Measurements from ENCODE around the gene ARHGEF2.
"Not testable (repeated sequence)": the region's sequence is repeated elsewhere in the genome, so short reads cannot be mapped to it uniquely, and the experiment has no call there.

The ARHGEF2 gene

GRCh38 chr1:155938220-155938627 is 40.1 kb downstream of the ARHGEF2 start:
- Histone ChIP-seq H3K9ac (ENCODE audit: low read length) (no peak overlapping the region), H3K4me3 (ENCODE audit: low read depth in 1 of 2, low read length in 2 of 2) (no peak overlapping the region), H3K9me3 (ENCODE audit: low read length) (no peaks in the 10 kb centered on the region), H3K27ac (ENCODE audit: low read depth, low read length) (no peak overlapping the region), H3K4me1 (ENCODE audit: insufficient read depth, low read length) (peaks cover 10% of the 10 kb centered on the region), H3K27me3 (ENCODE audit: control insufficient read depth in 1 of 2, insufficient read depth in 2 of 2, low read length in 2 of 2) (no peaks in the 10 kb centered on the region), H3K36me3 (ENCODE audit: insufficient read depth, low read length) (no peaks in the 10 kb centered on the region)

- Histone ChIP-seq H3K9me3 (ENCODE audit: low read length) (no peaks in the 10 kb centered on the region), H3K9ac (ENCODE audit: low read length) (peak overlapping the region; percentile 100), H3K36me3 (ENCODE audit: insufficient read depth, low read length) (peaks cover 30% of the 10 kb centered on the region), H3K27ac (ENCODE audit: low read depth, low read length) (peak overlapping the region; percentile 48), H3K27me3 (ENCODE audit: control insufficient read depth in 1 of 2, insufficient read depth in 2 of 2, low read length in 2 of 2) (no peaks in the 10 kb centered on the region), H3K4me3 (ENCODE audit: low read depth in 1 of 2, low read length in 2 of 2) (peak overlapping the region; percentile 14 to 99), H3K4me1 (ENCODE audit: insufficient read depth, low read length) (peaks cover 41% of the 10 kb centered on the region)
Observed at GRCh38 chr1:155934936-155935590, 43.3 kb downstream of the ARHGEF2 start.

- Histone ChIP-seq H3K9ac (ENCODE audit: low read length) (peak within 1 kb of the TSS; percentile 100), H3K27me3 (ENCODE audit: control insufficient read depth in 1 of 2, insufficient read depth in 2 of 2, low read length in 2 of 2) (no peaks in the 10 kb centered on the region), H3K9me3 (ENCODE audit: low read length) (no peaks in the 10 kb centered on the region), H3K27ac (ENCODE audit: low read depth, low read length) (peak within 1 kb of the TSS; percentile 89), H3K36me3 (ENCODE audit: insufficient read depth, low read length) (peaks cover 34% of the 10 kb centered on the region), H3K4me3 (ENCODE audit: low read depth in 1 of 2, low read length in 2 of 2) (peak within 1 kb of the TSS; percentile 75 to 99), H3K4me1 (ENCODE audit: insufficient read depth, low read length) (peaks cover 41% of the 10 kb centered on the region)
Observed at GRCh38 chr1:155934097-155934935, 44.0 kb downstream of the ARHGEF2 start, which contains the start of gene KHDC4. TSS of gene KHDC4 (minus strand) at chr1:155934413. CDS start at chr1:155934373, 40 bp downstream.

GRCh38 chr1:155933591-155934096 is 44.7 kb downstream of the ARHGEF2 start:
- peak overlapping the region; percentile 75 to 99 for H3K4me3 ChIP-seq (ENCODE audit: low read depth in 1 of 2, low read length in 2 of 2)
- peaks cover 41% of the 10 kb centered on the region for H3K4me1 ChIP-seq (ENCODE audit: insufficient read depth, low read length)
- H3K9ac ChIP-seq (ENCODE audit: low read length): peak overlapping the region; percentile 100
- no peaks in the 10 kb centered on the region for H3K9me3 ChIP-seq (ENCODE audit: low read length)
- no peaks in the 10 kb centered on the region for H3K27me3 ChIP-seq (ENCODE audit: control insufficient read depth in 1 of 2, insufficient read depth in 2 of 2, low read length in 2 of 2)
- H3K36me3 ChIP-seq (ENCODE audit: insufficient read depth, low read length): peaks cover 40% of the 10 kb centered on the region
- H3K27ac ChIP-seq (ENCODE audit: low read depth, low read length): peak overlapping the region; percentile 89

- H3K4me3 ChIP-seq (ENCODE audit: low read depth in 1 of 2, low read length in 2 of 2): no peak overlapping the region
- no peak overlapping the region for H3K27ac ChIP-seq (ENCODE audit: low read depth, low read length)
- H3K9me3 ChIP-seq (ENCODE audit: low read length): no peaks in the 10 kb centered on the region
- no peaks in the 10 kb centered on the region for H3K27me3 ChIP-seq (ENCODE audit: control insufficient read depth in 1 of 2, insufficient read depth in 2 of 2, low read length in 2 of 2)
- H3K4me1 ChIP-seq (ENCODE audit: insufficient read depth, low read length): peaks cover 41% of the 10 kb centered on the region
- H3K9ac ChIP-seq (ENCODE audit: low read length): no peak overlapping the region
- peaks cover 51% of the 10 kb centered on the region for H3K36me3 ChIP-seq (ENCODE audit: insufficient read depth, low read length)
Observed at GRCh38 chr1:155932487-155932886, 45.9 kb downstream of the ARHGEF2 start.

- no peak overlapping the region for H3K9ac ChIP-seq (ENCODE audit: low read length)
- H3K9me3 ChIP-seq (ENCODE audit: low read length): no peaks in the 10 kb centered on the region
- H3K36me3 ChIP-seq (ENCODE audit: insufficient read depth, low read length): peaks cover 55% of the 10 kb centered on the region
- no peak overlapping the region for H3K4me3 ChIP-seq (ENCODE audit: low read depth in 1 of 2, low read length in 2 of 2)
- H3K27ac ChIP-seq (ENCODE audit: low read depth, low read length): no peak overlapping the region
- H3K27me3 ChIP-seq (ENCODE audit: control insufficient read depth in 1 of 2, insufficient read depth in 2 of 2, low read length in 2 of 2): no peaks in the 10 kb centered on the region
- peaks cover 41% of the 10 kb centered on the region for H3K4me1 ChIP-seq (ENCODE audit: insufficient read depth, low read length)
Observed at GRCh38 chr1:155932081-155932480, 46.3 kb downstream of the ARHGEF2 start.

GRCh38 chr1:155931332-155932038 is 46.9 kb downstream of the ARHGEF2 start:
- Histone ChIP-seq H3K36me3 (ENCODE audit: insufficient read depth, low read length) (peaks cover 61% of the 10 kb centered on the region), H3K27me3 (ENCODE audit: control insufficient read depth in 1 of 2, insufficient read depth in 2 of 2, low read length in 2 of 2) (no peaks in the 10 kb centered on the region), H3K4me3 (ENCODE audit: low read depth in 1 of 2, low read length in 2 of 2) (peak overlapping the region; percentile 11 to 23), H3K4me1 (ENCODE audit: insufficient read depth, low read length) (peaks cover 41% of the 10 kb centered on the region), H3K9ac (ENCODE audit: low read length) (no peak overlapping the region), H3K9me3 (ENCODE audit: low read length) (no peaks in the 10 kb centered on the region), H3K27ac (ENCODE audit: low read depth, low read length) (no peak overlapping the region)

GRCh38 chr1:155930725-155931124 is 47.6 kb downstream of the ARHGEF2 start:
- Histone ChIP-seq H3K36me3 (ENCODE audit: insufficient read depth, low read length) (peaks cover 69% of the 10 kb centered on the region), H3K4me1 (ENCODE audit: insufficient read depth, low read length) (peaks cover 41% of the 10 kb centered on the region), H3K9ac (ENCODE audit: low read length) (peak overlapping the region; percentile 9)
- H3K4me3 ChIP-seq (ENCODE audit: low read depth in 1 of 2, low read length in 2 of 2); H3K27me3 ChIP-seq (ENCODE audit: control insufficient read depth in 1 of 2, insufficient read depth in 2 of 2, low read length in 2 of 2); H3K9me3 ChIP-seq (ENCODE audit: low read length); H3K27ac ChIP-seq (ENCODE audit: low read depth, low read length): not testable (repeated sequence)

- H3K36me3 ChIP-seq (ENCODE audit: insufficient read depth, low read length): peaks cover 83% of the 10 kb centered on the region
- H3K4me1 ChIP-seq (ENCODE audit: insufficient read depth, low read length): peaks cover 37% of the 10 kb centered on the region
- H3K27ac ChIP-seq (ENCODE audit: low read depth, low read length): no peak overlapping the region
- no peak overlapping the region for H3K4me3 ChIP-seq (ENCODE audit: low read depth in 1 of 2, low read length in 2 of 2)
- no peak overlapping the region for H3K9ac ChIP-seq (ENCODE audit: low read length)
- H3K9me3 ChIP-seq (ENCODE audit: low read length): no peaks in the 10 kb centered on the region
- no peaks in the 10 kb centered on the region for H3K27me3 ChIP-seq (ENCODE audit: control insufficient read depth in 1 of 2, insufficient read depth in 2 of 2, low read length in 2 of 2)
Observed at GRCh38 chr1:155929057-155929456, 49.3 kb downstream of the ARHGEF2 start.

GRCh38 chr1:155925506-155925905 is 52.8 kb downstream of the ARHGEF2 start:
- H3K4me1 ChIP-seq (ENCODE audit: insufficient read depth, low read length): peaks cover 5% of the 10 kb centered on the region
- H3K36me3 ChIP-seq (ENCODE audit: insufficient read depth, low read length): peaks cover 88% of the 10 kb centered on the region

GRCh38 chr1:155920717-155921116 is 57.6 kb downstream of the ARHGEF2 start:
- Histone ChIP-seq H3K4me1 (ENCODE audit: insufficient read depth, low read length) (no peaks in the 10 kb centered on the region), H3K27ac (ENCODE audit: low read depth, low read length) (no peak overlapping the region), H3K9me3 (ENCODE audit: low read length) (no peaks in the 10 kb centered on the region), H3K27me3 (ENCODE audit: control insufficient read depth in 1 of 2, insufficient read depth in 2 of 2, low read length in 2 of 2) (no peaks in the 10 kb centered on the region), H3K9ac (ENCODE audit: low read length) (no peak overlapping the region), H3K36me3 (ENCODE audit: insufficient read depth, low read length) (peaks cover 79% of the 10 kb centered on the region), H3K4me3 (ENCODE audit: low read depth in 1 of 2, low read length in 2 of 2) (no peak overlapping the region)

More at GRCh38 chr1:155925506-155925905, 52.8 kb downstream of the ARHGEF2 start:
- no peaks in the 10 kb centered on the region for H3K27me3 ChIP-seq (ENCODE audit: control insufficient read depth in 1 of 2, insufficient read depth in 2 of 2, low read length in 2 of 2)
- H3K27ac ChIP-seq (ENCODE audit: low read depth, low read length): no peak overlapping the region
- no peak overlapping the region for H3K9ac ChIP-seq (ENCODE audit: low read length)
- no peak overlapping the region for H3K4me3 ChIP-seq (ENCODE audit: low read depth in 1 of 2, low read length in 2 of 2)
- no peaks in the 10 kb centered on the region for H3K9me3 ChIP-seq (ENCODE audit: low read length)

Measured in muscle layer of colon (tissue), 2 donors.